NCI-H1092 (cell line): ENCODE data around the gene JAK3.

Experiments
- DNase-seq: peaks from one replicate; lab custom pipeline; 2025; lab: John Stamatoyannopoulos, UW

The JAK3 gene

DNA sequence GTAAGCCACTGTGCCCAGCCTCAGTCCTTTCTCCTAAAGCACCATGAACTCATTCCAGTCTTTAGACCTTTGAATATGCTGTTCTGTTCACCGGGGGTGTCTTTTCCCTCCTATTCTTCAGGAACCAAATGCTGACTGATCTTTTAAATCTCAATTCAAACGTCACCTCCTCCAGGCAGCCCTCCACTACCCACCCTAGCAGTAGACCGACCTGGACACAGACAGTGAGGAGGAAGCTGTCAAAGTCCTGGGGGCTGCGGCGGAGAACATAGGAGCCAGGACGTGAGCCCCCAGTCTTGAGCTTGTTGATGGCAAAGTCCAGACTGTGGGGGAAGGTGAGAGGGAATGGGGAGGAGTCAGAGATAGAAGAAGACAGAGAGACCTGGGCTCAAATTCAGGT lies 7.8 kb downstream of the JAK3 start:
- no peak for DNase-seq

DNA sequence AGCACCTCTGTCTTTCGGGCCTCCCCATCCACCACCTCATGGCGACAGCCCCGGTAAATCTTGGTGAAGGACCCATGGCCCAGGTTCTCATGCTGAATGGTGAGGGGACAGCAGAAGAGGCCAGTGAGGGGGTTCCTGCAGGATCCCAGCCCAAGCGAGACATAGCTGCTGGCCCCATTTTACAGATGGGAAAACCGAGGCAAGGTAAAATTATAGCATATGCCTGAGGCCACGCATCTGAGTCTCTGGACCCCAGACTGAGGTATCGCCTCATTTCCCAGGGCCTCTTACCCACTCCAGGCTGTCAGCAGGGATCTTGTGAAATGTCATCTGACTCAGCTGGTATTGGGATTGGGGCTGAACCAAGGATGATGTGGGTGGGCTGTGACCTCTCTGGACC lies 9.8 kb downstream of the JAK3 start:
- DNase-seq: no peak

- no peak for DNase-seq
Measured at GRCh38 chr19:17836530-17836929, 11.3 kb downstream of the JAK3 start.

DNA sequence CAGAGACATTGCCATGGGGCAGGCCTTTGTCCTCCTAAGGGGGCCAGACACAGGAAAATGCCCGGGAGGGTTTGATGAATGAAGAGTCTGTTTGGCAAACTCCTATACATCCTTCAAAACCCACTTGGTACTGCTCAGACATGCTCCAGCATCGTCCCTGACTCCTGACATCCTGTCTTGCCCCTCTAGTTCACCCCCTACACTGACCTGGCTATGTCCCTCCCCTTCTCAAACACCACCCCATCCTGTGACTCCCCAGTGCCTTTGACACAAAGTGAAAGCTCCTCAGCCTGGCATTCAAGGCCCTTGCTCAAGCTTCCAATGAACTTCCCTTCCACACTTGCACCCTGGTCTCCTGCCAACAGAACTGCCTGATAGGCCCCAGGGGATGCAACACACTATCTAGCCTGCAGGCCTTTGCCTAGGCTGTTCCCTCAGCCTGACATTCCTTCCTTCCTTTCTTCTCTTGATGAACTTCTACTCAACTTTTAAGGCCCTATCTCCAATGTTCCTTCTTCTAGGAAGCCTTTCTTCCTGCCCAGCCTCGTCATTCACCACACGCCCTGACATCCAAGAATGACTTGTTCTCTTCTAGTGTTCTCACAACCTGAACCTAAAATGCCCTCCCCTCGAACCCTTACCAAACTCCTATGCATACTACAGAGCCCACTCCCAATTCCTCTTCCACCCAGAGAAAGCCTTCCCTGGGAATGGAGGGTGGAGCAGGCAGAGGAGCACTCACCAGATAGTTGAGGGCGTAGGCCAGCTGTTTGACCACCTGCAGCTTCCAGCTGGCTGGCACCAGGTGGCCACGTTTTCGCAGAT lies 12.4 kb downstream of the JAK3 start:
- DNase-seq: no peak

DNA sequence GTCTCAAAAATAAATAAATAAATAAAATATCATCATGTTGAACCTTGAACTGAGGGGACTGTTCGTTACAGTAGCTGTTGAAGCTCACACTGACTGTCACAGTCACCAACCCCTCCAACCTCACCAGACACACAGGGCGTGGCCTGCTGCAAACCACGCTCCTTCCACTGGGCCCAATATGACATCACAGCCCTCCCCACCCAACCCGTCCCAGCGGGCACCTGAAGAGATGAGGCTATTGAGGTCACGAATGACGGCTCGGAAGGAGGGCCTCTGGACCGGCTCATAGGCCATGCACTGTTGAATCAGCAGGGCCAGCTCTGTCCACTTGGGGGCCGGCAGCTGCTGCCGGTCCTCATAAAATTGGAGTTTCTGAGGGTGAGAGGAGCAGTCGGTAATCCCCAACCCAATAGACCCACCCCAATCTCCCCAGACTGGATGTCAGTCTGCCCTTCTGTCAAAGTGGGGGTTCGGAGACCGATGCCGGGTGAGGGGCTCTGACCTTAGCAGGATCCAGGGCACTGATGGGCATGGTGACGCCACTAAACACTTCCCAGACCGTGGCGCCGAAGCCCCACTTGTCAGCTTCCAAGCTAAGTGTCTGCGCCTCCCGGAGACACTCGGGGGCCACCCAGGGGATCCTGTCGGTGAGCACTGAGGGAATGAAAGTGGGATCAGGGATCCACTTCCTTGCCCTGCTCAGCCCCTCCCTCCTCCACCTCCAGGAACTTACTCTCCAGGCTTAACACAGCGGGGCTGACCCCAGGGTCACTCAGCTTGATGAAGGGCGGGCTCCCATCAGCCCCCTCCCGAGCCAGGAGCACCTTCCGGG lies 13.2 kb downstream of the JAK3 start:
- no peak for DNase-seq

DNA sequence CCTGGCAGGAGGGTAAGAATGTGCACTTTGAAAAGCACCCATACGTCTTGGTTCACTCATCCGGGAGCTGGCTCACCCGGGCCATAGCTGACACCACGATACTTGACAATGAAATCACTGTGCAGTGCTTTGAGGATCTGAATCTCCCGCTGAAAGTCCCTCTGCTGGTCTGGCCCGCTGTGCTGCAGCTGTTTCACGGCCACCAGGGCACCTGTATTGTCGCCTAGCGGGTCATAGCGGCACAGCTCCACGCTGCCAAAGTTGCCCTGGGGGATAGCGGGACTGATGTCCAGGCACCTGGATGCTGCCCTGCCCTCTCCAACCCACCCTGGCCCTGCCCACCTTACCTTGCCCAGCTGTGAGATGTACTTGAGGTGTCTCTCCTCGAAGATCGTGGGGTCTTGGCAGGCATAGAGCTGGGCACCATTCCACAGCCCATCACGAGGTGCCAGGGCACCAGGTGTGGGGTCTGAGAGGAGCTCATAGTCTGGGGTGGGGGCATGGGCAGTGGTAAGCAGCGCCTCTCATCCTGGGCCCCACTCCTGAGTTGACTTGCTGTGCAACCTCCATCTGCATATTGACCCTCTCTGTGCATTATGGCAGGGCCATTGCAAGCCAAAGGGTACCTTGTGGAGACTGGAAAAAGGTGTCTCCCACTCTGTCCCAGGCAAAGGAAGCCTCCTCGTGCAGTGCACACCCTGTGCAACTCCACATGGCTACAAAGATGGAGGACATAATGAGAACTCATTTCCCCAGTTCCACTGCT lies 15.2 kb downstream of the JAK3 start:
- no peak for DNase-seq

- DNase-seq: no peak
Measured at GRCh38 chr19:17831419-17831888, 16.3 kb downstream of the JAK3 start.

- DNase-seq: peak; percentile 60
Measured at GRCh38 chr19:17830567-17831418, 17.0 kb downstream of the JAK3 start.

DNA sequence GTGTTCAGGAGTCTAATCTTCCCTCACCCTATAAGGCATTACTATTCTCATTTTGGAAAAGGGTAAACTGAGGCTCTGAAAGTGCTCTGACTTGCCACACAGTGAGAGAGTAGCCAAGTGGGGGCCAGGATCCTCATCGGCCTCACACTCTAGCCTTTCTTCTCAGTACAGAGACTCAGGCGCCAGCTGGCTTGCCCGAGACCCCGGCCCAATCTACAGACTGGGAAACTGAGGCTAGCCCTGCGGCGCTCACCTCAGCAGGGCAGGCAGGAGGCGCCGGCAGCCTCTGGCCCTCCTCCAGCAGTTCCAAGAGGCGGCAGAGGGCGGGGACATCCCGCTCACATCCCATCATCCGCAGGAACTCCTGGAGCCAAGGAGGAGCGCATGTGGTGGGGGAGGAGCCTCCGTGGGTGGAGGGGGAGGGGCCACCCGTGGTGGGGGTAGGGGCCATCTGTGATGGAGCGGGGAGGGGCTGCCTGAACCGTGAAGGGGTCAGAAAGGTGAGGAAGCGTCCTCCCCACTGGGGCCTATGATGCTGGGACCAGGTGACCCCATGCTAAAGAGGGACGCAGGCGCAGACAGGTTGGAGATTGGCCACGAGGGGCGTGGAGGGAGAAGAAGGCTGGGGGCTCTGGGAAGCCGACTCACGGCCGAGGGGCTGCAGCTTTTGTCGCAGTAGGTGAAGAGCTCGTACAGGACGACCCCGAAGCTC lies 17.8 kb downstream of the JAK3 start:
- peak; percentile 9 for DNase-seq

GRCh38 chr19:17826508-17827056 lies 21.2 kb downstream of the JAK3 start:
- no peak for DNase-seq

DNA sequence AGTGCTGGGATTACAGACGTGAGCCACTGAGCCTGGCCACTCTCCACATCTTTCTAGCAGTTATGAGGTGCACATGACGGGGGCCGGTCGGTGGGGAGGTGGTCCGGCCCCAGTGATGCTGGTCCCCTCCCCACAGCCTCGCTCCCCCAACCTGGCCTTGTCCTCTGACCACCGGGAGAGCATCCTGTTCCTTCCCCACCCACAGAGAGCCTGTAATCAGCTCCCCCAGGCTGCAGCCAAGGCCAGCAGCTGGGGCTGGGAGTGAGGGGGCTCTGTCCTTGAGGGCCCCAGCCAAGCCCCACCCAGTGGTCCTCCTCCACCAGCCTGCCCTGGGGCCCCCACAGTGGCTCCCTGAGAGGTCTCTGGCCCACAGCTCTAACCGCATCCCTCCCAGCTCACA lies 23.4 kb downstream of the JAK3 start:
- DNase-seq: no peak

DNA sequence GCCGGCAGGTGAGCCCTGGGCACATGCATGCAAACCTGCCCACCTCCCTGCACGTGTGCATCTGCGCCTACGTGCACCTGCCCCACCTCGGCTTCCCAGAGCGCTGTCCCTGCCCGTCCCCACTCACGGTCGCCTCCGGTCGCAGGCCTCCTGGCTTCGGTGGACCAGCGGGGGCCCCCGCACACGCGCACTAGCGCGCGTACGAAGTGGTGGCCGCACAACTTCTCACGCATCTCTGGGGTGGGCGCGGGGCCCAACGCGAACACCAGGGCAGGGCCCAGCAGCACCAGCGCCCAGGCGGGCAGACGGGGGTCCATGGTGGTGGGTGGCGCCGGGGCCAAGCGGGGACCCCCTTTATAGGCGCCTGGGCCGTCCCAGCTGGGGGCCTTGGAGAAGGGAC lies 26.6 kb downstream of the JAK3 start, which contains the start of gene INSL3:
Gene INSL3, minus strand, starts transcription at position 330 of the 400 bp plus-strand sequence. Its CDS starts 13 bp downstream, at position 317.
- DNase-seq: no peak

DNA sequence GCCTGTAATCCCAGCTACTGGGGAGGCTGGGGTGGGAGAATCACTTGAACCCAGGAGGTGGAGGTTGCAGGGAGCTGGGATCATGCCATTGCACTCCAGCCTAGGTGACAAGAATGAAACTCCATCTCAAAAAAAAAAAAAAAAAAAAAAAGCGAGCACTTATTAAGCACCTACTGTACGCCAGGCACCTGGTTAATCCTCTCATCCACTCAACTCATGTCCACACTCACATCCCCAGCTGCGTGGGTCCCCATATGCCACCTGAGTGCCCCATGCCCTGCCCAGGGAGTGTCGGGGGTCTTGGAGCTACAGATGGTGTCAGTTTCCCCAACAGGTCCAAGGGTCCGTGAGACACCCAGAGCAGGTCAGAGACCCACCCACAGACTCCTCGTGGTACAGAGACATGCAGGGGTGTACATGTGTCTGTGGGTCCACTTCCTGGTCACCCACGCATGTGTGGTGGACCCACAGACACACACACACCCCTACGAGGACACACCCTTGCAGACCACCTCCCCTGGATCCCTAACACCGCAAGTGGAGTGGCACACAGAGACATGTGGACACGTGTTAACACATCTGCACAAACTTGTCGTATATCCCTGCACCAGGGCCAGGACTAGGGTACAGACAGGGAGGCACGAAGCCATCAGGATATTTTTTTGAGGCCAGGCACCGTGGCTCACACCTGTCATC lies 30.0 kb downstream of the JAK3 start:
- no peak for DNase-seq

DNA sequence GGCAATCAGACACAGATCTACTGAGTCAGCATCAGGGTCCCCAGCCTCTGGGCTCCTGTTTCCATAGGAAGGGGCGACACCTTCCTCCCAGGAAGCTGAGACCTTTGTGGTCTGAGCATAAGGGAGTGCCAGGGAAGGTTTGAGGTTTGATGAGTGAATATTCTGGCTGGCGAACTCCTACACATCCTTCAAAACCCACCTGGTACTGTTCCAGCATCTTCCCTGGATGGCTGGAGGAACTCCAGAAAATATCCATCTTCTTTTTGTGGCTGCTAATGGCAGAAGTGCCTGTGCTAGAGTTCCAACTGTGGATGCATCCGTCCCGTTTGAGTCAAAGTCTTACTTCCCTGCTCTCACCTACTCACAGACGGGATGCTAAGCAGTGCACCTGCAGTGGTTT lies 35.7 kb downstream of the JAK3 start:
- no peak for DNase-seq

DNA sequence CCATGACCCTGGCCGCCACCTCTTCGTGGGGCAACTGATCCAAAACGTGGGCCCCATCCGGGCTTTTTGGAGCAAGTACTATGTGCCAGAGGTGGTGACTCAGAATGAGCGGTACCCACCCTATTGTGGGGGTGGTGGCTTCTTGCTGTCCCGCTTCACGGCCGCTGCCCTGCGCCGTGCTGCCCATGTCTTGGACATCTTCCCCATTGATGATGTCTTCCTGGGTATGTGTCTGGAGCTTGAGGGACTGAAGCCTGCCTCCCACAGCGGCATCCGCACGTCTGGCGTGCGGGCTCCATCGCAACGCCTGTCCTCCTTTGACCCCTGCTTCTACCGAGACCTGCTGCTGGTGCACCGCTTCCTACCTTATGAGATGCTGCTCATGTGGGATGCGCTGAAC lies 36.1 kb downstream of the JAK3 start:
- no peak for DNase-seq

- no peak for DNase-seq
Measured at GRCh38 chr19:17811103-17811502, 36.7 kb downstream of the JAK3 start.

DNA sequence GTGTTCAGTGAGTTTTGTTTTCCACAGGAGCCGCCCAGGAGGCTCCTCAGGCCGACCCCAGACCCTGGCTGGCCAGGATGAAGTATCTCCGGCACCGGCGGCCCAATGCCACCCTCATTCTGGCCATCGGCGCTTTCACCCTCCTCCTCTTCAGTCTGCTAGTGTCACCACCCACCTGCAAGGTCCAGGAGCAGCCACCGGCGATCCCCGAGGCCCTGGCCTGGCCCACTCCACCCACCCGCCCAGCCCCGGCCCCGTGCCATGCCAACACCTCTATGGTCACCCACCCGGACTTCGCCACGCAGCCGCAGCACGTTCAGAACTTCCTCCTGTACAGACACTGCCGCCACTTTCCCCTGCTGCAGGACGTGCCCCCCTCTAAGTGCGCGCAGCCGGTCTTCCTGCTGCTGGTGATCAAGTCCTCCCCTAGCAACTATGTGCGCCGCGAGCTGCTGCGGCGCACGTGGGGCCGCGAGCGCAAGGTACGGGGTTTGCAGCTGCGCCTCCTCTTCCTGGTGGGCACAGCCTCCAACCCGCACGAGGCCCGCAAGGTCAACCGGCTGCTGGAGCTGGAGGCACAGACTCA lies 40.0 kb downstream of the JAK3 start:
- DNase-seq: no peak

- no peak for DNase-seq
Measured at GRCh38 chr19:17806945-17807344, 40.8 kb downstream of the JAK3 start.

- DNase-seq: no peak
Measured at GRCh38 chr19:17805427-17805826, 42.4 kb downstream of the JAK3 start.
